MCF 10A (cell line): Measurements from ENCODE around the gene STK11IP. TPM values are rescaled to one million over a fixed set of nuclear protein-coding genes. Genes with fewer than 3 reads are reported as not detected.

Experiments used
- BruUV-seq: library from RNA; stranded (reverse); fragments of 400-500 nt; replicated peaks from 2 replicates; lab custom pipeline; 2021; lab: Mats Ljungman, UMichigan
- CTCF ChIA-PET: fragments of 300-600 bp; sonication (Branson Sonifier 250); formaldehyde crosslinking; extraction: SDS; loops from one replicate; lab custom pipeline; 2021; ENCODE audit warnings: antibody characterized with exemption, inconsistent platforms; lab: Yijun Ruan, JAX
- POLR2A ChIA-PET: fragments of 300-600, 350-650 bp; sonication (Branson Sonifier 250); formaldehyde crosslinking; extraction: SDS; loops from one replicate; lab custom pipeline; 2020; ENCODE audit warnings: antibody characterized with exemption, inconsistent platforms; lab: Yijun Ruan, JAX
- DNase-seq: peaks from one replicate; pipeline ENCODE4 v3.0.0-alpha.2; 2018; ENCODE audit not compliant: unreplicated experiment
- H3K27ac Mint-ChIP-seq: one replicate; pipeline ENCODE4 v1.8.0; 2022; ENCODE audit warnings: mild to moderate bottlenecking, low read depth, mixed read lengths; ENCODE audit not compliant: unreplicated experiment
- H3K27me3 Mint-ChIP-seq: one replicate; pipeline ENCODE4 v1.8.0; 2022; ENCODE audit warnings: mixed read lengths; ENCODE audit not compliant: insufficient read depth, unreplicated experiment
- H3K36me3 Mint-ChIP-seq: one replicate; pipeline ENCODE4 v1.8.0; 2022; ENCODE audit warnings: mild to moderate bottlenecking, moderate library complexity, mixed read lengths; ENCODE audit not compliant: insufficient read depth, unreplicated experiment
- H3K4me1 Mint-ChIP-seq: one replicate; pipeline ENCODE4 v1.8.0; 2022; ENCODE audit warnings: mixed read lengths; ENCODE audit not compliant: insufficient read depth, unreplicated experiment
- H3K4me3 Mint-ChIP-seq: one replicate; pipeline ENCODE4 v1.8.0; 2022; ENCODE audit warnings: mild to moderate bottlenecking, moderate library complexity, mixed read lengths; ENCODE audit not compliant: unreplicated experiment
- H3K9me3 Mint-ChIP-seq: one replicate; pipeline ENCODE4 v1.8.0; 2022; ENCODE audit warnings: mixed read lengths; ENCODE audit not compliant: unreplicated experiment
- intact Hi-C: fragments of 100-400 bp; cut with micrococcal nuclease; formaldehyde crosslinking; loops from 2 replicates; pipeline ENCODE4 v1.14.1; 2022
- total RNA-seq: library from RNA; stranded (reverse); gene quantifications from 2 replicates; pipeline ENCODE4 v1.2.3, GENCODE V29; 2022
- TF ChIP-seq, protein P1 (sequence below): fragments of 200-600 bp; IDR thresholded peaks from one replicate; pipeline ENCODE4 v1.8.0; 2022; ENCODE audit warnings: antibody characterized with exemption, mild to moderate bottlenecking; ENCODE audit not compliant: unreplicated experiment

Gene STK11IP
- total RNA-seq, 1 experiment from 2014 or later: 26.5 TPM

- Mint-ChIP-seq H3K27ac (no peak overlapping the region), H3K4me3 (no peak overlapping the region), H3K36me3 (peaks cover 5% of the 10 kb centered on the region), H3K4me1 (no peaks in the 10 kb centered on the region), H3K27me3 (no peaks in the 10 kb centered on the region), H3K9me3 (no peaks in the 10 kb centered on the region)
- no TSS peak for BruUV-seq
- TF ChIP-seq, protein P1, sequence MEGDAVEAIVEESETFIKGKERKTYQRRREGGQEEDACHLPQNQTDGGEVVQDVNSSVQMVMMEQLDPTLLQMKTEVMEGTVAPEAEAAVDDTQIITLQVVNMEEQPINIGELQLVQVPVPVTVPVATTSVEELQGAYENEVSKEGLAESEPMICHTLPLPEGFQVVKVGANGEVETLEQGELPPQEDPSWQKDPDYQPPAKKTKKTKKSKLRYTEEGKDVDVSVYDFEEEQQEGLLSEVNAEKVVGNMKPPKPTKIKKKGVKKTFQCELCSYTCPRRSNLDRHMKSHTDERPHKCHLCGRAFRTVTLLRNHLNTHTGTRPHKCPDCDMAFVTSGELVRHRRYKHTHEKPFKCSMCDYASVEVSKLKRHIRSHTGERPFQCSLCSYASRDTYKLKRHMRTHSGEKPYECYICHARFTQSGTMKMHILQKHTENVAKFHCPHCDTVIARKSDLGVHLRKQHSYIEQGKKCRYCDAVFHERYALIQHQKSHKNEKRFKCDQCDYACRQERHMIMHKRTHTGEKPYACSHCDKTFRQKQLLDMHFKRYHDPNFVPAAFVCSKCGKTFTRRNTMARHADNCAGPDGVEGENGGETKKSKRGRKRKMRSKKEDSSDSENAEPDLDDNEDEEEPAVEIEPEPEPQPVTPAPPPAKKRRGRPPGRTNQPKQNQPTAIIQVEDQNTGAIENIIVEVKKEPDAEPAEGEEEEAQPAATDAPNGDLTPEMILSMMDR: no peak
- DNase-seq: no peak
- CTCF ChIA-PET: interaction anchor here (2.3 kb wide), 1 partner anchor 10 kb away, joined by 5 read pairs; no protein-coding TSS in a partner anchor
- POLR2A ChIA-PET: no interaction called here
- intact Hi-C loops: no loop called here
These were observed 32.5 kb downstream of the STK11IP start for GRCh38 chr2:219629976-219630695.

- no peaks in the 10 kb centered on the region for H3K27me3 Mint-ChIP-seq
- no peak overlapping the region for H3K27ac Mint-ChIP-seq
- H3K9me3 Mint-ChIP-seq: no peaks in the 10 kb centered on the region
- BruUV-seq: no TSS peak
- POLR2A ChIA-PET: interaction anchor here (0.7 kb wide), 1 partner anchor 10 kb away, joined by 3 read pairs; no protein-coding TSS in a partner anchor
- H3K36me3 Mint-ChIP-seq: peaks cover 5% of the 10 kb centered on the region
- no peak overlapping the region for H3K4me3 Mint-ChIP-seq
- CTCF ChIA-PET: interaction anchor here (0.6 to 2.9 kb wide), 3 partner anchors 11 to 49 kb away, joined by 3 to 17 read pairs (median 5); no protein-coding TSS in a partner anchor
- TF ChIP-seq, protein P1: no peak
- intact Hi-C loops: no loop called here
- DNase-seq: no peak
- H3K4me1 Mint-ChIP-seq: no peaks in the 10 kb centered on the region
These were observed 33.2 kb downstream of the STK11IP start for GRCh38 chr2:219630770-219631405.

GRCh38 chr2:219631406-219631891 is 33.8 kb downstream of the STK11IP start:
- intact Hi-C loops: no loop called here
- peaks cover 5% of the 10 kb centered on the region for H3K36me3 Mint-ChIP-seq
- ChIA-PET CTCF (interaction anchor here (0.6 to 2.9 kb wide), 3 partner anchors 10 to 50 kb away, joined by 3 to 17 read pairs (median 5); no protein-coding TSS in a partner anchor), POLR2A (interaction anchor here (0.6 to 0.7 kb wide), 2 partner anchors 11 to 53 kb away, joined by 3 read pairs; no protein-coding TSS in a partner anchor)
- TF ChIP-seq, protein P1: no peak
- H3K9me3 Mint-ChIP-seq: no peaks in the 10 kb centered on the region
- no TSS peak for BruUV-seq
- H3K27ac Mint-ChIP-seq: no peak overlapping the region
- no peaks in the 10 kb centered on the region for H3K27me3 Mint-ChIP-seq
- no peak overlapping the region for H3K4me3 Mint-ChIP-seq
- no peaks in the 10 kb centered on the region for H3K4me1 Mint-ChIP-seq
- no peak for DNase-seq
